Left lobe of liver (tissue), 2 donors: ENCODE data around the gene RDH12. TPM values are rescaled to one million over a fixed set of nuclear protein-coding genes. Genes with fewer than 3 reads are reported as not detected.
"Not testable (repeated sequence)": the region's sequence is repeated elsewhere in the genome, so short reads cannot be mapped to it uniquely, and the experiment has no call there.

Experiments
- ATAC-seq: fragments of 200-7000 bp; cut with Tn5 transposase; one replicate; pipeline ENCODE4 v1.9.1; 2020; ENCODE audit warnings: mild to moderate bottlenecking, moderate library complexity
- DNase-seq: peaks from one replicate; pipeline ENCODE4 v3.0.0-alpha.2; 2020; ENCODE audit warnings: low spot score
- total RNA-seq: library from RNA; stranded (reverse); gene quantifications from one replicate; pipeline ENCODE4 v1.2.1, GENCODE V29; 2021
- donor health status: DM: no; HTN: no; CAD: no; lungs with moderate emphysema.
- donor health status: DM: no; HTN: yes; CAD: no.

Gene RDH12
- total RNA-seq = 1.4 TPM

GRCh38 chr14:67701492-67701891 is at the start of gene RDH12:
RDH12 (plus strand) TSS chr14:67701886; CDS start chr14:67722643, 20,757 bp downstream.
- DNase-seq, ATAC-seq: not testable (repeated sequence)

DNA sequence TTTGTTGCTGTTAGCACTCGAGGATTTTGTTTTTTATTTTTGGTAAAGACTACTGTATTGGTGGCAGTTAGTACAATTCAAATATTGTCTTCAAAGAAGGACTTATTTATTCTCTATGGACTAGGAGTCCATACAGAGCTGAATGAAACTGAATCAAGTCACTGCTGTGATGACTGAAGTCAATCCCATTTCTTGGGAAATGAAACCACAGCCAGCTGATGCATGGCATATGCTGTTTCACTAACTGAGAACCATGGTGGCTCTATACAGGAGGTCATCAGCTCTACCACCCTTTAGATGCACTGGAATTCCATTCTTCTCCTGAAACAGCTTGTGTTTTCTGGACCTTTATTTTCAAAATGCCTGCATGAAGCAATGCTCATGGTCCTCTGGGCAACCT is 49.5 kb upstream of the RDH12 start:
- DNase-seq (no peak), ATAC-seq (no peak)

DNA sequence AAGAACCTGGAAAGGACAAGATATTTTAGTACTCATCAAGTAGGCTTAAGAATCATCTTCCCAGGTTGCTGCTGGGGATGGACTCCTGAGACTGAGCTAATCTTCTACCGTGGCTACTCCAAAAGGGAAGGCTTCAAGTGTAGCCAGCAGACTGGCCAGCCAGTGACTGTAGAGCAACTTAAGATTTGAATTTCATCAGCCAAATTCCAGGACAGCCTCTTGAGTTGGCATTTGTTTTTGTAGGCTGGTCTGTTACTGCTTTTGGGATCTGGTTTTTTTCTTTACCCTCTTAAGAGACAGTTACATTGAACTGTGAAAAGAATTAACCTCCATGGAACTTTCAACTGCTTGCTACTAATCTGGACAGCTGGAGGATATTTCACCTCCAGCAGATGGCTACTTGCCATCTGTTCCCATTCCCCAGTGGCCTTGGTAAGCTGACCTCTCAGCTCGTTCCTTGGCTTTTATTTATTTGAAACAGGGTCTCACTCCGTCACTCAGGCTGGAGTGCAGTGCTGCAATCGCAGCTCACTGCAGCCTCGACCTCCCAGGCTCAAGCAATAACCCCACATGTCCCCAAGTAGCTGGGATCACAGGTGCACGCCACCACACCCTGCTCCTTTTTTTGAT is 47.9 kb upstream of the RDH12 start:
- ATAC-seq = no peak
- no peak for DNase-seq

DNA sequence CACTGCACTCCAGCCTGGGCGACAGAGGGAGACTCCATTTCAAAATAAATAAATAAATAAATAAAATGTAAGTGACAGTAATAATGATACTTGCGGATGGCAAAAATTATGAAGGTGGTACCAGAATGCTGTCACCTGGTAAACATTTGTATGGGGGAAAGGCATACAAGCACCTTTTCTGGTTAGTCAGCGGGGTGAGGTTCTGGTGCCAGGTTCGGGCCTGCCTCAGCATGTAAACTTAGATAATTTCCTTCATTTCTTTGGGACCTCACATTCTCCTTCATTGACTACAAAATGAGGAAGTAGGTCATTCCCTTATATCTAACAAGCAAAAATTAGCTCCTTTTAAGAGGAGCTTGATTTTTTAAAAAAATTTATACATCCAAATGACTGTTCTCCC is 38.1 kb upstream of the RDH12 start:
- DNase-seq (no peak), ATAC-seq (no peak)

- ATAC-seq = no peak
These were observed 35.8 kb upstream of the RDH12 start for GRCh38 chr14:67665868-67666267.

DNA sequence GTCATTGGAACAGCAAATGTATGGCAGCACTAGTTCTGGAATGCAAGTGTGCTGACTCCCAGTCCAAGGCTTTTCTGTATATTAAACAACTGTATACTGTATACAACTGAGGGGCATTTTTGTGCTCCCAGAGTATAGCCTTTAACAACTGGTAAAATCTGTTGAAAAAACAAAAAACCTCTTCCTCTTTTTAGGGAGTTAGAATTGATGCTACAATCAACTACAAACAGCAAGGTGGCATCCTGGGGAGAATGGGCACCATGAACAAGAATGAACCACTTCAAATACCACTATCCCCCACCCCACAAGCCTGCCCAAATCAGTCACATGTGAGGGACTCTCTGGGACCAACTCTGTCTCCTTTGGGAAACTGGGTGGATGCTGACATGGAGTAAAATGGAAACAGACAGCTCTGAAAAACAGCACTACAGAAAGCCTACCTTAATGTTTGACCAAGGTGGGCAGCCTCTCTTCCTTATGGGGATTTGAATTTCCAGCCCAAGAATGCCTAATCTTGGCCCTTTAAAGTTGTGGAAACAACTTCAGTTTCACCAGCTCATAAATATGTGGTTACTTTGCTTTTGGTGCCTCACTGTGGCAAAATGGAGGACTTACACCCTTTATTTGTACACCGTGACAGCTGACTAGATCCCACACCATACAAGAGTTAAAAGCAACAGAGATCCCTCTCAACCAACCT is 34.8 kb upstream of the RDH12 start:
- ATAC-seq = peak; percentile 91
- no peak for DNase-seq

More at GRCh38 chr14:67665868-67666267, 35.8 kb upstream of the RDH12 start:
- no peak for DNase-seq

DNA sequence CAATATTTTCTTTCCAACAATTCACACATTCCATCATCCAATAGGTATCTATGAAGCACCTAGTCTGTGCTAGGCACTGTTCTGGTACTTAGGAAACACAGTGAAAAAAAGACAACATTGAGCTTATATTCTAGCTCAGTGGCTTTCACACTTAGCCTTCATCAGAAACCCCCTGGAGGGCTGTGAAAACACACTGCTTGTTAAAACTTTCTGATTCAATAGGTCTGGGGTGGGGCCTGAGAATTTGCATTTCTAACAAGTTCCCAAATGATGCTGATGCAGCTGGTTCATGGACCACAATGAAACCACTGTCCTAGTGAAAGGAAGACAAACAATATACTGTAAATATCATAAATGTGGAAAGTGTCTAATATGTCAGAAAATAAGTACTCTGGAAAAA is 33.1 kb upstream of the RDH12 start:
- ATAC-seq = no peak
- DNase-seq = no peak

DNA sequence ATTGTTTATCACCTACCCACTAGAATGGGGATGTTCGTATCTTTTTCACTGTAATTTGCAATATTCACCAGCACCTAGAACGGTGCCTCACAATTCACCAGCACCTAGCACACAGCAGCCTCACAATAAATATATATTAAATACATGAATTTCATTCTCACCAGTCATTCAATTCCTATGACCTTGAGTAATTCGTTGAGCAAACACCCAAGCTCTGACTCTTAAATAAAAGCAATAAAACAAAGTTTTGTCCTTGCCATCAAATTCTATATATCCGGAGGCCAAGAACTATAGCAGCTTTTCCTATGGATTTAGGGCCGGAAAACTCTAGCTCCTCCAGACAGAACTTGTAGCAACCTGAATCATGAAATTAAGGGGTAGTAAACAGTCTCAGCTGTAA is 28.2 kb upstream of the RDH12 start:
- no peak for DNase-seq
- no peak for ATAC-seq

GRCh38 chr14:67674139-67674479 is 27.6 kb upstream of the RDH12 start:
- DNase-seq = peak; percentile 78
- peak; percentile 86 for ATAC-seq

- DNase-seq (peak; percentile 87), ATAC-seq (peak; percentile 94)
These were observed 27.0 kb upstream of the RDH12 start, which contains the start of gene VTI1B for GRCh38 chr14:67674480-67675218. VTI1B (minus strand) TSS chr14:67674632; CDS start chr14:67674489, 143 bp downstream.

DNA sequence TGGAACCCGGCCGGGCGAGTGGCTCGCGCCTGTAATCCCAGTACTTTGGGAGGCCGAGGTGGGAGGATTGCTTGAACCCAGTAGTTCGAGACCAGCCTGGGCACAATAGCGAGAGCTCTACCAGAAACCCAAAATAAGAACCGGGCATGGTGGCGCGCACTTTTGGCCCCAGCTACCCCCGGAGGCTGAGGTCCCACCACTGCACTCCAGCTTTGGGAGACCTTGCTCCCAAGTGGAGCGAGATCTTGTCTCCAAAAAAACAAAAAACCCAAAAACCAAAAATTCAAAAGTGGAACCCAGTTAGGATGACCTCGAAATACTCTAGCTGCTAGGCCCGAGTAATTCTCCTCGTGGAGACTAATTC is 26.5 kb upstream of the RDH12 start:
- DNase-seq = no peak
- no peak for ATAC-seq

DNA sequence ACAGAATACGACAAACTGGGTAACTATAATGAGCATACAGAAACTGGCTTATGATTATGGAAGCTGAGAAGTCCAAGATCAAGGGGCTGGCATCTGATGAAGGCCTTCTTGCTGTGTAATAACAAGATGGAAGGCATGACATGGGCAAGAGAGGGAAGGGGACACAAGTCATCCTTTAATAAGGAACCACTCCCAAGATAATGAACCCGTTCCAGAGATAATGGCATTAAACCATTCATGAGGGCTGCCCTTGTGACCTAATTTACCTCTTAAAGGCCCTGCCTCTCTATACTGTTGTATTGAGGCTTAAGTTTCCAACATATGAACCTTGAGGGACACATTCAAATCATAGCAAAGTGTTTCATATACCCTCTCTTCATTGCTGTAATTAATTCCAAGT is 22.7 kb upstream of the RDH12 start:
- DNase-seq (no peak), ATAC-seq (no peak)

DNA sequence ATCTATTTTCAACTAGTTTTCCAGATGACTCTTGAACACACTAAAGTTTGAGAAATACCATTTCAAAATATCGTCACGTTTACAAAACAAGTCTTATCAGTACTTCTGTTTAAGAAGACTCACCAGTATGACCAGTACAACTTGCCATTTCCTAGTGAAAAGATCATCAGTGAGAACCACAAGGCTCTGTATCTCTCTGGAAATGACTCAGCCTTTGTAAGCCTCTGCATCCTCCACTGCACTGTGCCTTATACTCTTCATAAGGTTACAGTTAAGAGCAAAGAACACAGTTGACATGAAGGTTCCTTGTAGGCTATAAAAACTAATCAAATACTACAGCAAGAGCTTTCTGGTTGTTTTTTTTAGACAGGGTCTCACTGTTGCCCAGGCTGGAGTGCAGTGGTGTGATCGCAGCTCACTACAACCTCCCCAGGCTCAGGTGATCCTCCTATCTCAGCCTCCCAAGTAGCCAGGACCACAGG is 21.5 kb upstream of the RDH12 start:
- ATAC-seq (no peak), DNase-seq (no peak)

GRCh38 chr14:67680941-67681340 is 20.7 kb upstream of the RDH12 start:
- no peak for DNase-seq
- peak; percentile 19 for ATAC-seq

GRCh38 chr14:67683842-67684241 is 17.8 kb upstream of the RDH12 start:
- no peak for DNase-seq
- ATAC-seq = peak; percentile 44

- ATAC-seq = no peak
- DNase-seq = no peak
These were observed 11.7 kb upstream of the RDH12 start for GRCh38 chr14:67690011-67690410.

GRCh38 chr14:67694791-67695393 is 6.8 kb upstream of the RDH12 start:
- DNase-seq (peak; percentile 90), ATAC-seq (peak; percentile 88)

- ATAC-seq = peak; percentile 91
These were observed 6.2 kb upstream of the RDH12 start, which contains the start of gene RDH11 for GRCh38 chr14:67695394-67695949. RDH11 (minus strand) TSS chr14:67695764; CDS start chr14:67695703, 61 bp downstream.

GRCh38 chr14:67697006-67697405 is 4.7 kb upstream of the RDH12 start:
- no peak for DNase-seq
- ATAC-seq = no peak

More at GRCh38 chr14:67695394-67695949, 6.2 kb upstream of the RDH12 start, which contains the start of gene RDH11:
- DNase-seq = peak; percentile 88

- DNase-seq = no peak
- ATAC-seq = no peak
These were observed 3.5 kb upstream of the RDH12 start for GRCh38 chr14:67698179-67698578.

DNA sequence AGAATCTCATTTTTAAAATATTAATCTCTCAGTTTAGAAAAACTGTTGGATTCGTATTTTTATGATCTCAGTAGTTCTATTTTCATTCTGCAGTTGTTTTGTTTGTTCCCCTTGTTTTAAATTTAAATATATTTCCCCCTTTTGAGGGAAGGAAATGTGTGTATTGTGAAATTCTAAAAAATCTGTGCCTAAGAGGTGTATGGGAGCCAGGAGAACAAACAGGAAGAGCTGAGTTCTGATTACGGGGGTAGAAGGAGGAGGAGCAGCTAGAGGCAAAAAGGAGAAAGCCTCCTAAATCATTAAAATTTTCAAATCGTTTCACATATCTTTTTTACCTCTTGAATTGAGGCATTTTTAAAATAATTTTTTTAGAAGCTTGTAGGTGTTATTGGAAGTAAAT is 2.3 kb downstream of the RDH12 start:
- peak; percentile 65 for ATAC-seq

More for the DNA sequence above, 2.3 kb downstream of the RDH12 start:
- DNase-seq = no peak
